CD4-positive, alpha-beta T cell (primary cell): Measurements from ENCODE around the gene G6PC3. TPM values are rescaled to one million over a fixed set of nuclear protein-coding genes. Genes with fewer than 3 reads are reported as not detected.
A peak's percentile ranks its signal among the peaks of the same experiment; 100 is the strongest.
"Not testable (repeated sequence)": the region's sequence is repeated elsewhere in the genome, so short reads cannot be mapped to it uniquely, and the experiment has no call there.

ENCODE experiments used
- ATAC-seq: fragments of 200-7000 bp; cut with Tn5 transposase; one replicate; pipeline ENCODE4 v1.10.0; 2022; ENCODE audit warnings: mild to moderate bottlenecking; ENCODE audit not compliant: poor library complexity
- CTCF ChIA-PET: fragments of 350-600 bp; sonication (Branson Sonifier 250); formaldehyde crosslinking; loops from one replicate; lab custom pipeline; 2021; ENCODE audit warnings: antibody characterized with exemption, inconsistent platforms; lab: Charles Lee
- POLR2A ChIA-PET: fragments of 350-600 bp; sonication (Branson Sonifier 250); formaldehyde crosslinking; loops from one replicate; lab custom pipeline; 2021; ENCODE audit warnings: antibody characterized with exemption, inconsistent platforms; lab: Charles Lee
- DNase-seq, 14 experiments: peaks; one replicate each; pipeline ENCODE4 v3.0.0-alpha.2; 2013 to 2020; ENCODE audit warnings: mixed read lengths in 2 of 14
- H3K27ac ChIP-seq, 2 donors: one replicate each; pipeline versions ENCODE4 v1.5.1 to v1.7.0; 2013; ENCODE audit warnings: low read length in 2 of 2, low read depth in 1 of 2, mild to moderate bottlenecking in 1 of 2
- H3K27me3 ChIP-seq, 2 experiments: 1 replicate in 1 of 2; 2 replicates in 1 of 2; pipeline versions ENCODE4 v1.6.1 to v1.7.0; 2013; ENCODE audit warnings: low read length in 2 of 2, control low read depth in 1 of 2, mild to moderate bottlenecking in 1 of 2, moderate library complexity in 1 of 2; ENCODE audit not compliant: insufficient read depth in 2 of 2, control insufficient read depth in 1 of 2
- H3K36me3 ChIP-seq: one replicate; pipeline ENCODE4 v1.6.1; 2013; ENCODE audit warnings: low read length, control low read depth; ENCODE audit not compliant: insufficient read depth
- H3K4me1 ChIP-seq: one replicate; pipeline ENCODE4 v1.6.1; 2013; ENCODE audit warnings: low read length, control low read depth; ENCODE audit not compliant: insufficient read depth
- H3K4me3 ChIP-seq: one replicate; pipeline ENCODE4 v1.5.1; 2013; ENCODE audit warnings: mild to moderate bottlenecking, low read length, moderate library complexity
- H3K9me3 ChIP-seq, 2 experiments: 1 replicate in 1 of 2; 2 replicates in 1 of 2; pipeline versions ENCODE4 v1.6.1 to v1.7.0; 2013; ENCODE audit warnings: low read length in 2 of 2, mild to moderate bottlenecking in 2 of 2, control low read depth in 1 of 2, moderate library complexity in 1 of 2; ENCODE audit not compliant: control insufficient read depth in 1 of 2, insufficient read depth in 1 of 2
- H3K27ac Mint-ChIP-seq: one replicate; pipeline ENCODE4 v1.8.0; 2020; ENCODE audit warnings: mixed read lengths
- H3K27me3 Mint-ChIP-seq: one replicate; pipeline ENCODE4 v1.8.0; 2021; ENCODE audit warnings: mixed read lengths
- H3K36me3 Mint-ChIP-seq: one replicate; pipeline ENCODE4 v1.8.0; 2021; ENCODE audit warnings: low read depth, mixed read lengths
- H3K4me1 Mint-ChIP-seq: one replicate; pipeline ENCODE4 v1.8.0; 2021; ENCODE audit warnings: low read depth, mixed read lengths
- H3K4me3 Mint-ChIP-seq: one replicate; pipeline ENCODE4 v1.8.0; 2020; ENCODE audit warnings: mild to moderate bottlenecking, mixed read lengths
- H3K9me3 Mint-ChIP-seq: one replicate; pipeline ENCODE4 v1.8.0; 2020; ENCODE audit warnings: mixed read lengths
- intact Hi-C, 2 experiments: fragments of 100-400 bp; cut with DNase I in 1 of 2; cut with micrococcal nuclease in 1 of 2; formaldehyde crosslinking; loops; one replicate each; pipeline versions ENCODE4 v1.15.1 to v1.9.0; 2023 to 2025; cut with DNase I, micrococcal nuclease
- total RNA-seq, 174 experiments: library from RNA in 2 of 174; stranded (reverse) in 2 of 174; gene quantifications; one replicate each; pipeline ENCODE4 v1.2.3 and lab custom pipeline; 2021 to 2026
- TF ChIP-seq, protein P1 (sequence below): fragments of 200-600 bp; IDR thresholded peaks from one replicate; pipeline ENCODE4 v1.8.0; 2022; ENCODE audit warnings: antibody characterized with exemption, mild to moderate bottlenecking

The G6PC3 gene
- total RNA-seq, 2 experiments from 2014 or later = 5.6 to 5.8 TPM

- no peaks in the 10 kb centered on the region for H3K27me3 ChIP-seq
- H3K4me1 Mint-ChIP-seq = peaks cover 55% of the 10 kb centered on the region
Measured at GRCh38 chr17:44118427-44119050, 48.0 kb downstream of the G6PC3 start.

DNA sequence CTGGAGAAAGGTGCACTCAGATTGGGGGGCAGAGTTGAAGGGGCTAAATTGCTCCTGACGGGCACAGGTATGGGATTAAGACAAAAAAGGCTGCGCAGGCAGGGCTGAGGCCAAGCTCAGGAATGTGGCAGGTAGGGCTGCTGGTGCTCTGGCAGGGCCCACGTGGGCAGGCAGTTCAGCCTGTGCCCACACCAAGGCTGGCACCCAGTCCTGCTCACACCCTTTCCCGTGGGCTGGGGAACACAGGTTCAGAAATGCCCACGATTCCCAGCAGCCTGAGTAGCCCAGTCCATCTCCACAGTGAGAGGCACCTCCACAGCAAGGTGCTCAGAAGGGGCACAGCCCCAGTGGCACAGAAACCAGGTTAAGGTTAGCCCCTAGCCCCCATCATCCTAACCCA, 48.5 kb downstream of the G6PC3 start:
- H3K4me3 Mint-ChIP-seq = peak overlapping the region; percentile 71
- no peak overlapping the region for H3K27ac Mint-ChIP-seq
- Histone ChIP-seq H3K27me3 (no peaks in the 10 kb centered on the region), H3K27ac (no peak overlapping the region), H3K9me3 (no peaks in the 10 kb centered on the region), H3K36me3 (peaks cover 20% of the 10 kb centered on the region), H3K4me1 (peaks cover 46% of the 10 kb centered on the region), H3K4me3 (no peak overlapping the region)
- peaks cover 56% of the 10 kb centered on the region for H3K4me1 Mint-ChIP-seq
- intact Hi-C loops = no loop called here
- DNase-seq (no peak), ATAC-seq (no peak)
- POLR2A ChIA-PET = no interaction called here
- CTCF ChIA-PET = no interaction called here
- TF ChIP-seq, protein P1, sequence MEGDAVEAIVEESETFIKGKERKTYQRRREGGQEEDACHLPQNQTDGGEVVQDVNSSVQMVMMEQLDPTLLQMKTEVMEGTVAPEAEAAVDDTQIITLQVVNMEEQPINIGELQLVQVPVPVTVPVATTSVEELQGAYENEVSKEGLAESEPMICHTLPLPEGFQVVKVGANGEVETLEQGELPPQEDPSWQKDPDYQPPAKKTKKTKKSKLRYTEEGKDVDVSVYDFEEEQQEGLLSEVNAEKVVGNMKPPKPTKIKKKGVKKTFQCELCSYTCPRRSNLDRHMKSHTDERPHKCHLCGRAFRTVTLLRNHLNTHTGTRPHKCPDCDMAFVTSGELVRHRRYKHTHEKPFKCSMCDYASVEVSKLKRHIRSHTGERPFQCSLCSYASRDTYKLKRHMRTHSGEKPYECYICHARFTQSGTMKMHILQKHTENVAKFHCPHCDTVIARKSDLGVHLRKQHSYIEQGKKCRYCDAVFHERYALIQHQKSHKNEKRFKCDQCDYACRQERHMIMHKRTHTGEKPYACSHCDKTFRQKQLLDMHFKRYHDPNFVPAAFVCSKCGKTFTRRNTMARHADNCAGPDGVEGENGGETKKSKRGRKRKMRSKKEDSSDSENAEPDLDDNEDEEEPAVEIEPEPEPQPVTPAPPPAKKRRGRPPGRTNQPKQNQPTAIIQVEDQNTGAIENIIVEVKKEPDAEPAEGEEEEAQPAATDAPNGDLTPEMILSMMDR = no peak
- H3K36me3 Mint-ChIP-seq = peaks cover 20% of the 10 kb centered on the region
- no peaks in the 10 kb centered on the region for H3K27me3 Mint-ChIP-seq
- no peaks in the 10 kb centered on the region for H3K9me3 Mint-ChIP-seq

More at GRCh38 chr17:44118427-44119050, 48.0 kb downstream of the G6PC3 start:
- no peaks in the 10 kb centered on the region for H3K9me3 Mint-ChIP-seq
- H3K4me1 ChIP-seq = peaks cover 44% of the 10 kb centered on the region
- peaks cover 21% of the 10 kb centered on the region for H3K36me3 ChIP-seq
- H3K9me3 ChIP-seq = no peaks in the 10 kb centered on the region
- peaks cover 18% of the 10 kb centered on the region for H3K36me3 Mint-ChIP-seq
- peak overlapping the region; percentile 71 for H3K4me3 Mint-ChIP-seq
- ChIA-PET POLR2A (no interaction called here), CTCF (interaction anchor here (0.6 kb wide), 1 partner anchor 23 kb away, joined by 4 read pairs; no protein-coding TSS in a partner anchor)
- TF ChIP-seq, protein P1 = no peak
- DNase-seq (no peak), ATAC-seq (no peak)
- H3K4me3 ChIP-seq = no peak overlapping the region
- H3K27me3 Mint-ChIP-seq = no peaks in the 10 kb centered on the region
- intact Hi-C loops = no loop called here
- no peak overlapping the region for H3K27ac ChIP-seq
- no peak overlapping the region for H3K27ac Mint-ChIP-seq

GRCh38 chr17:44119798-44120197, 49.3 kb downstream of the G6PC3 start:
- Histone ChIP-seq H3K4me1 (peaks cover 54% of the 10 kb centered on the region), H3K36me3 (peaks cover 19% of the 10 kb centered on the region), H3K4me3 (no peak overlapping the region), H3K9me3 (no peaks in the 10 kb centered on the region), H3K27me3 (no peaks in the 10 kb centered on the region), H3K27ac (no peak overlapping the region)
- intact Hi-C loops = loop anchor here (5.0 to 10.0 kb wide), 4 partner anchors 52 to 1445 kb away; partner anchors contain the start of genes TMUB2 (in 2 of the 2), LSM12 (in 1 of the 2), PLEKHH3 (in 1 of the 2) and SLC25A39 (in 1 of the 2)
- Mint-ChIP-seq H3K9me3 (no peaks in the 10 kb centered on the region), H3K27me3 (no peaks in the 10 kb centered on the region), H3K4me3 (peak overlapping the region; percentile 56), H3K4me1 (peaks cover 59% of the 10 kb centered on the region), H3K36me3 (peaks cover 22% of the 10 kb centered on the region), H3K27ac (peak overlapping the region; percentile 20)
- ChIA-PET CTCF (no interaction called here), POLR2A (no interaction called here)
- no peak for DNase-seq
- ATAC-seq = no peak
- TF ChIP-seq, protein P1 = no peak

- not testable (repeated sequence) for ATAC-seq
- intact Hi-C loops = loop anchor here (5.0 to 10.0 kb wide), 4 partner anchors 53 to 1445 kb away; partner anchors contain the start of genes TMUB2 (in 2 of the 2), LSM12 (in 1 of the 2), PLEKHH3 (in 1 of the 2) and SLC25A39 (in 1 of the 2)
- H3K4me1 Mint-ChIP-seq = peaks cover 59% of the 10 kb centered on the region
Measured at GRCh38 chr17:44120281-44120680, 49.7 kb downstream of the G6PC3 start.

More at GRCh38 chr17:44120281-44120680, 49.7 kb downstream of the G6PC3 start:
- CTCF ChIA-PET = interaction anchor here (0.6 kb wide), 1 partner anchor 239 kb away, joined by 3 read pairs; no protein-coding TSS in a partner anchor
- H3K9me3 Mint-ChIP-seq, H3K27me3 ChIP-seq, H3K4me3 ChIP-seq, DNase-seq, H3K27me3 Mint-ChIP-seq, H3K27ac ChIP-seq, H3K27ac Mint-ChIP-seq, H3K9me3 ChIP-seq, POLR2A ChIA-PET: not testable (repeated sequence)
- H3K36me3 ChIP-seq = peaks cover 17% of the 10 kb centered on the region
- peaks cover 22% of the 10 kb centered on the region for H3K36me3 Mint-ChIP-seq
- peak overlapping the region; percentile 74 for H3K4me3 Mint-ChIP-seq
- peaks cover 55% of the 10 kb centered on the region for H3K4me1 ChIP-seq
